Lung (tissue), 12 donors: Measurements from ENCODE around the gene MRPS27. TPM values are rescaled to one million over a fixed set of nuclear protein-coding genes. Genes with fewer than 3 reads are reported as not detected.

Experiments
- ATAC-seq: fragments of 200-7000 bp; cut with Tn5 transposase; one replicate; pipeline ENCODE4 v1.9.1; 2020; ENCODE audit warnings: moderate number of reproducible peaks; ENCODE audit not compliant: insufficient read depth, low FRiP score
- DNase-seq, 3 donors: peaks; one replicate each; pipeline ENCODE4 v3.0.0-alpha.2; 2013 to 2017
- H3K27ac ChIP-seq, 2 donors: one replicate each; pipeline ENCODE4 v1.5.1; 2013; ENCODE audit warnings: mild to moderate bottlenecking in 2 of 2, moderate library complexity in 2 of 2, control low read depth in 1 of 2, inconsistent platforms in 1 of 2, low read depth in 1 of 2, low read length in 1 of 2
- H3K27me3 ChIP-seq, 3 donors: one replicate each; pipeline ENCODE4 v1.5.1; 2013; ENCODE audit warnings: low read length in 2 of 3; ENCODE audit not compliant: control insufficient read depth in 3 of 3, insufficient read depth in 3 of 3
- H3K36me3 ChIP-seq, 4 donors: one replicate each; pipeline ENCODE4 v1.5.1; 2013; ENCODE audit warnings: low read length in 4 of 4, mild to moderate bottlenecking in 1 of 4, moderate library complexity in 1 of 4; ENCODE audit not compliant: control insufficient read depth in 4 of 4, insufficient read depth in 4 of 4
- H3K4me1 ChIP-seq, 5 donors: one replicate each; pipeline ENCODE4 v1.5.1; 2013; ENCODE audit warnings: low read length in 5 of 5, mild to moderate bottlenecking in 2 of 5, moderate library complexity in 1 of 5; ENCODE audit not compliant: control insufficient read depth in 5 of 5, insufficient read depth in 5 of 5
- H3K4me3 ChIP-seq: one replicate; pipeline ENCODE4 v1.5.1; 2013; ENCODE audit warnings: mild to moderate bottlenecking, control low read depth, moderate library complexity
- H3K9ac ChIP-seq, 2 donors: one replicate each; pipeline ENCODE4 v1.5.1; 2013; ENCODE audit warnings: low read length in 2 of 2, control low read depth in 1 of 2; ENCODE audit not compliant: insufficient read depth in 1 of 2
- H3K9me3 ChIP-seq, 4 donors: one replicate each; pipeline ENCODE4 v1.5.1; 2013; ENCODE audit warnings: low read length in 3 of 4, mild to moderate bottlenecking in 1 of 4, moderate library complexity in 1 of 4; ENCODE audit not compliant: control insufficient read depth in 4 of 4, insufficient read depth in 3 of 4
- WGBS, 2 donors: extraction: QIAGEN DNeasy Blood & Tissue Kit; methylation state at CpG; one replicate each; pipeline ENCODE4 v1.1.7; 2013; 5-methylcytosine and 5-hydroxymethylcytosine counted together
- polyA plus RNA-seq, 2 donors: library from polyadenylated mRNA; stranded (reverse); fragments of 200-250 nt; gene quantifications; one replicate each; pipeline ENCODE4 v1.2.1, GENCODE V29; 2013
- total RNA-seq, 2 donors: library from RNA; depleted of rRNA in 1 of 2; stranded (reverse); fragments of >200 nt in 1 of 2; gene quantifications; one replicate each; pipeline ENCODE4 v1.2.1, GENCODE V29; 2014 to 2021
- TF ChIP-seq, protein P1 (sequence below): IDR thresholded peaks from 2 replicates; pipeline ENCODE4 v1.5.1; 2012; ENCODE audit warnings: mild to moderate bottlenecking; ENCODE audit errors: control extremely low read depth, extremely low read depth
- donor health status: control.
- donor health status: control.
- donor health status: Bipolar disorder and iron deficiency.
- donor health status: healthy.
- donor health status: DM: yes; HTN: yes; CAD: no.

The MRPS27 gene
- total and polyA plus RNA-seq, 4 donors = 18.8 to 84.8 (median 32.7) TPM

DNA sequence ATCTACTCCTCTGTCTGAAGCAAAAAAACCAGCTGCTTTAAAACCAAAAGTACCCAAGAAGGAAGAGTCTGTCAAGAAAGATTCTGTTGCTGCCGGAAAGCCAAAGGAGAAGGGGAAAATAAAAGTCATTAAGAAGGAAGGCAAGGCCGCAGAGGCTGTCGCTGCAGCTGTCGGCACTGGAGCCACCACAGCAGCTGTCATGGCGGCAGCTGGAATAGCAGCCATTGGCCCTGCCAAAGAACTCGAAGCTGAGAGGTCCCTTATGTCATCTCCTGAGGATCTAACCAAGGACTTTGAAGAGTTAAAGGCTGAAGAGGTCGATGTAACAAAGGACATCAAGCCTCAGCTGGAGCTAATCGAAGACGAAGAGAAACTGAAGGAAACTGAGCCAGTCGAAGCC is 124.5 kb downstream of the MRPS27 start:
- ATAC-seq = no peak
- Histone ChIP-seq H3K36me3 (peaks cover 0 to 49% (median 24%) of the 10 kb centered on the region in 4 donors), H3K27ac (no peak overlapping the region), H3K9me3 (peaks cover 0 to 4% (median 0%) of the 10 kb centered on the region in 4 donors), H3K4me1 (no peaks in the 10 kb centered on the region), H3K4me3 (no peak overlapping the region), H3K27me3 (no peaks in the 10 kb centered on the region), H3K9ac (no peak overlapping the region)
- DNase-seq = no peak
- TF ChIP-seq, protein P1, sequence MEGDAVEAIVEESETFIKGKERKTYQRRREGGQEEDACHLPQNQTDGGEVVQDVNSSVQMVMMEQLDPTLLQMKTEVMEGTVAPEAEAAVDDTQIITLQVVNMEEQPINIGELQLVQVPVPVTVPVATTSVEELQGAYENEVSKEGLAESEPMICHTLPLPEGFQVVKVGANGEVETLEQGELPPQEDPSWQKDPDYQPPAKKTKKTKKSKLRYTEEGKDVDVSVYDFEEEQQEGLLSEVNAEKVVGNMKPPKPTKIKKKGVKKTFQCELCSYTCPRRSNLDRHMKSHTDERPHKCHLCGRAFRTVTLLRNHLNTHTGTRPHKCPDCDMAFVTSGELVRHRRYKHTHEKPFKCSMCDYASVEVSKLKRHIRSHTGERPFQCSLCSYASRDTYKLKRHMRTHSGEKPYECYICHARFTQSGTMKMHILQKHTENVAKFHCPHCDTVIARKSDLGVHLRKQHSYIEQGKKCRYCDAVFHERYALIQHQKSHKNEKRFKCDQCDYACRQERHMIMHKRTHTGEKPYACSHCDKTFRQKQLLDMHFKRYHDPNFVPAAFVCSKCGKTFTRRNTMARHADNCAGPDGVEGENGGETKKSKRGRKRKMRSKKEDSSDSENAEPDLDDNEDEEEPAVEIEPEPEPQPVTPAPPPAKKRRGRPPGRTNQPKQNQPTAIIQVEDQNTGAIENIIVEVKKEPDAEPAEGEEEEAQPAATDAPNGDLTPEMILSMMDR = no peak
- WGBS, 2 donors = 95% methylated on average over 10 of the region's 10 CpGs

GRCh38 chr5:72194846-72195245 is 125.2 kb downstream of the MRPS27 start:
- no peak overlapping the region for H3K9ac ChIP-seq
- H3K4me1 ChIP-seq = no peaks in the 10 kb centered on the region
- peaks cover 0 to 44% (median 21%) of the 10 kb centered on the region in 4 donors for H3K36me3 ChIP-seq
- H3K27ac ChIP-seq = no peak overlapping the region
- TF ChIP-seq, protein P1 = no peak
- peaks cover 0 to 4% (median 0%) of the 10 kb centered on the region in 4 donors for H3K9me3 ChIP-seq
- no peak overlapping the region for H3K4me3 ChIP-seq
- no peak for ATAC-seq
- no peaks in the 10 kb centered on the region for H3K27me3 ChIP-seq
- 88 to 91% methylated on average over 6 of the region's 6 CpGs for whole genome bisulfite sequencing, 2 donors
- no peak for DNase-seq

GRCh38 chr5:72191404-72191803 is 128.6 kb downstream of the MRPS27 start:
- DNase-seq (no peak), ATAC-seq (no peak)
- 74 to 83% methylated on average over 3 of the region's 3 CpGs for WGBS, 2 donors
- H3K36me3 ChIP-seq = peaks cover 0 to 22% (median 13%) of the 10 kb centered on the region in 4 donors
- no peaks in the 10 kb centered on the region for H3K27me3 ChIP-seq
- H3K9ac ChIP-seq = no peak overlapping the region
- no peaks in the 10 kb centered on the region for H3K4me1 ChIP-seq
- H3K4me3 ChIP-seq = no peak overlapping the region
- H3K9me3 ChIP-seq = no peaks in the 10 kb centered on the region
- TF ChIP-seq, protein P1 = no peak
- H3K27ac ChIP-seq = no peak overlapping the region

GRCh38 chr5:72189146-72189545 is 130.9 kb downstream of the MRPS27 start:
- no peak for DNase-seq

More at GRCh38 chr5:72189146-72189545, 130.9 kb downstream of the MRPS27 start:
- H3K27ac ChIP-seq = no peak overlapping the region
- ATAC-seq = no peak
- no peak overlapping the region for H3K4me3 ChIP-seq
- peaks cover 0 to 12% (median 3%) of the 10 kb centered on the region in 5 donors for H3K4me1 ChIP-seq
- TF ChIP-seq, protein P1 = no peak
- H3K36me3 ChIP-seq = peaks cover 0 to 12% (median 9%) of the 10 kb centered on the region in 4 donors
- no peaks in the 10 kb centered on the region for H3K9me3 ChIP-seq
- WGBS, 2 donors = 91 to 97% methylated on average over 2 of the region's 2 CpGs
- no peak overlapping the region for H3K9ac ChIP-seq
- H3K27me3 ChIP-seq = no peaks in the 10 kb centered on the region
